ENCODE measurements around the gene PTPRU.
A peak's percentile ranks its signal among the peaks of the same experiment; 100 is the strongest.

Gene PTPRU

DNA sequence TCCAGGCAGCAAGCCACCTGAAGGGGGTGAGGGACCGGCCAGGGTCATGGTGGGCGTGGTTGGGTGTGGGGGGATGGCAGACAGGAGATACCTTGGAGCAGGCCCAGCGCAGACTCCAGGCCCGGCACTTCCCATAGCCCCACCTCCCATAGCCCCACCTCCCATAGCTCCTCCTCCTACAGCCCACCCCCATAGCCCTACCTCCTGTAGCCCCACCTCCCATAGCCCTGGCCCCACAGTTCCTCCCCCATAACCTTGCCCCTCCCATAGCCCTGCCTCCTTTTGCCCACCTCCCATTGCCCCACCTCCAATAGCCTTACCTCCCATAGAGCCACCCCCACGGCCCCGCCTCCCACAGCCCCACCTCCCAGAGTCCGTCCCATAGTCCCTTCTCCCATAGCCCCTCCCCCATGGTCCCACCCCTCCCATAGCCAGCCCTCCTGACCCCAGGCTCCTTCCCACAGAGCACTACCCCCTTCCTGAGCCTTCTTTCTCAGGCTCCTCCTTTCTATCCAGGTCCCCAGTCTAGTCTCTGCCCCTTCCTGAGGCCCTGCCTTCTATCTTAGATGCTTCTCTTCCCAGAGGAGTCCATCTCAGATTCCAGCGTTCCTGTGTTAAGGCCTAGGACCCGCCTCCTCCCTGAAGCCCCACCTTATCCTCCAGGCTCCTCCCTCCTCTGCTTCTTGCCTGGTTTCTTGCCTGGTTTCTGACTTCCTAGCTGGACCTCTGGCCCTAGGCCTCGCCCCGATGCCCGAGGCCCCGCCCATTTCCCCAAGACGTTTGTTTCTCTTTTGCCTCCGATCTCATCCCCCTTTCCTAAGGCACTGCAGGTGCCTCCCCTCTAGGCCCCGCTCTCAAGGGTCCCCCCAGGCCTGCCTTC, 46.8 kb downstream of the PTPRU start:
- TF ChIP-seq, protein P1, sequence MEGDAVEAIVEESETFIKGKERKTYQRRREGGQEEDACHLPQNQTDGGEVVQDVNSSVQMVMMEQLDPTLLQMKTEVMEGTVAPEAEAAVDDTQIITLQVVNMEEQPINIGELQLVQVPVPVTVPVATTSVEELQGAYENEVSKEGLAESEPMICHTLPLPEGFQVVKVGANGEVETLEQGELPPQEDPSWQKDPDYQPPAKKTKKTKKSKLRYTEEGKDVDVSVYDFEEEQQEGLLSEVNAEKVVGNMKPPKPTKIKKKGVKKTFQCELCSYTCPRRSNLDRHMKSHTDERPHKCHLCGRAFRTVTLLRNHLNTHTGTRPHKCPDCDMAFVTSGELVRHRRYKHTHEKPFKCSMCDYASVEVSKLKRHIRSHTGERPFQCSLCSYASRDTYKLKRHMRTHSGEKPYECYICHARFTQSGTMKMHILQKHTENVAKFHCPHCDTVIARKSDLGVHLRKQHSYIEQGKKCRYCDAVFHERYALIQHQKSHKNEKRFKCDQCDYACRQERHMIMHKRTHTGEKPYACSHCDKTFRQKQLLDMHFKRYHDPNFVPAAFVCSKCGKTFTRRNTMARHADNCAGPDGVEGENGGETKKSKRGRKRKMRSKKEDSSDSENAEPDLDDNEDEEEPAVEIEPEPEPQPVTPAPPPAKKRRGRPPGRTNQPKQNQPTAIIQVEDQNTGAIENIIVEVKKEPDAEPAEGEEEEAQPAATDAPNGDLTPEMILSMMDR (IDR thresholded peaks at IDR 0.05; ENCODE audit: low read depth, low read length, poor library complexity, severe bottlenecking), result no peak
- TF ChIP-seq EZH2phosphoT487 (IDR thresholded peaks at IDR 0.05; ENCODE audit: borderline replicate concordance, low read length), result no peak
- Histone ChIP-seq H3K9me2 (replicated peaks; ENCODE audit: control insufficient read depth, low read length) (no peaks in the 10 kb centered on the region), H3K4me3 (ENCODE audit: low read length) (peak overlapping the region; percentile 64), H3K9me3 (ENCODE audit: control insufficient read depth, insufficient read depth, low read length) (no peaks in the 10 kb centered on the region), H3K27me3 (ENCODE audit: control insufficient read depth, low read length) (no peaks in the 10 kb centered on the region), H4K20me1 (ENCODE audit: control insufficient read depth, insufficient read depth, low read depth, low read length) (no peaks in the 10 kb centered on the region), H3K79me2 (ENCODE audit: control insufficient read depth, low read length) (no peaks in the 10 kb centered on the region), H3K4me2 (ENCODE audit: low read length) (peak overlapping the region; percentile 68), H3F3A (ENCODE audit: control insufficient read depth, insufficient read depth) (no peaks in the 10 kb centered on the region), H3K36me3 (ENCODE audit: control insufficient read depth, low read length) (no peaks in the 10 kb centered on the region), H3K27ac (ENCODE audit: low read depth, low read length) (no peak overlapping the region), H3K4me1 (ENCODE audit: control insufficient read depth, low read length) (peaks cover 19% of the 10 kb centered on the region)

GRCh38 chr1:29283804-29284195, 47.5 kb downstream of the PTPRU start:
- Histone ChIP-seq H4K20me1 (ENCODE audit: control insufficient read depth, insufficient read depth, low read depth, low read length) (no peaks in the 10 kb centered on the region), H3K36me3 (ENCODE audit: control insufficient read depth, low read length) (no peaks in the 10 kb centered on the region), H3K9me3 (ENCODE audit: control insufficient read depth, insufficient read depth, low read length) (no peaks in the 10 kb centered on the region), H3F3A (ENCODE audit: control insufficient read depth, insufficient read depth) (no peaks in the 10 kb centered on the region), H3K27ac (ENCODE audit: low read depth, low read length) (no peak overlapping the region), H3K4me3 (ENCODE audit: low read length) (peak overlapping the region; percentile 64), H3K79me2 (ENCODE audit: control insufficient read depth, low read length) (no peaks in the 10 kb centered on the region), H3K27me3 (ENCODE audit: control insufficient read depth, low read length) (no peaks in the 10 kb centered on the region), H3K4me2 (ENCODE audit: low read length) (peak overlapping the region; percentile 68), H3K4me1 (ENCODE audit: control insufficient read depth, low read length) (peaks cover 19% of the 10 kb centered on the region), H3K9me2 (replicated peaks; ENCODE audit: control insufficient read depth, low read length) (no peaks in the 10 kb centered on the region)
- no peak for TF ChIP-seq EZH2phosphoT487 (IDR thresholded peaks at IDR 0.05; ENCODE audit: borderline replicate concordance, low read length)
- TF ChIP-seq, protein P1 (IDR thresholded peaks at IDR 0.05; ENCODE audit: low read depth, low read length, poor library complexity, severe bottlenecking), result no peak

GRCh38 chr1:29284286-29284960, 48.1 kb downstream of the PTPRU start:
- no peaks in the 10 kb centered on the region for H3K36me3 ChIP-seq (ENCODE audit: control insufficient read depth, low read length)
- H3K4me2 ChIP-seq (ENCODE audit: low read length), result no peak overlapping the region
- no peaks in the 10 kb centered on the region for H3K79me2 ChIP-seq (ENCODE audit: control insufficient read depth, low read length)

More at GRCh38 chr1:29284286-29284960, 48.1 kb downstream of the PTPRU start:
- TF ChIP-seq, protein P1 (IDR thresholded peaks at IDR 0.05; ENCODE audit: low read depth, low read length, poor library complexity, severe bottlenecking), result no peak
- TF ChIP-seq EZH2phosphoT487 (IDR thresholded peaks at IDR 0.05; ENCODE audit: borderline replicate concordance, low read length), result no peak
- no peaks in the 10 kb centered on the region for H3F3A ChIP-seq (ENCODE audit: control insufficient read depth, insufficient read depth)
- no peaks in the 10 kb centered on the region for H3K9me3 ChIP-seq (ENCODE audit: control insufficient read depth, insufficient read depth, low read length)
- no peak overlapping the region for H3K4me3 ChIP-seq (ENCODE audit: low read length)
- no peaks in the 10 kb centered on the region for H3K27me3 ChIP-seq (ENCODE audit: control insufficient read depth, low read length)
- H3K27ac ChIP-seq (ENCODE audit: low read depth, low read length), result no peak overlapping the region
- peaks cover 19% of the 10 kb centered on the region for H3K4me1 ChIP-seq (ENCODE audit: control insufficient read depth, low read length)
- no peaks in the 10 kb centered on the region for H3K9me2 ChIP-seq (replicated peaks; ENCODE audit: control insufficient read depth, low read length)
- no peaks in the 10 kb centered on the region for H4K20me1 ChIP-seq (ENCODE audit: control insufficient read depth, insufficient read depth, low read depth, low read length)
